HEK293 (cell line): ENCODE measurements around the gene BBS9.

Experiments used
- BCL11A ChIP-seq: fragments of 450-650 bp; formaldehyde crosslinking; IDR thresholded peaks from 2 replicates; pipeline ENCODE4 v1.5.1; 2016; ENCODE audit warnings: low read depth, missing biosample characterization, missing genetic modification characterization
- CTCF ChIP-seq: fragments of 450-650 bp; formaldehyde crosslinking; IDR thresholded peaks from 2 replicates; pipeline ENCODE4 v1.5.1; 2016; ENCODE audit warnings: missing biosample characterization, missing genetic modification characterization
- ZNF148 ChIP-seq: fragments of 450-650 bp; formaldehyde crosslinking; IDR thresholded peaks from 2 replicates; pipeline ENCODE4 v1.5.0; 2017; ENCODE audit warnings: missing biosample characterization, missing genetic modification characterization, borderline replicate concordance
- ZNF214 ChIP-seq: fragments of 450-650 bp; formaldehyde crosslinking; IDR thresholded peaks from 2 replicates; pipeline ENCODE4 v1.5.1; 2017; ENCODE audit warnings: missing biosample characterization, mild to moderate bottlenecking, missing genetic modification characterization, borderline replicate concordance
- ZNF596 ChIP-seq: fragments of 450-650 bp; IDR thresholded peaks from 2 replicates; pipeline ENCODE4 v1.5.0; 2018; ENCODE audit warnings: missing biosample characterization, mild to moderate bottlenecking, missing genetic modification characterization, moderate library complexity

GRCh38 chr7:33590916-33591315 is 461.6 kb downstream of the BBS9 start:
- TF ChIP-seq BCL11A (no peak), ZNF214 (tag by site-specific recombination) (no peak), CTCF (tag by site-specific recombination) (no peak), ZNF148 (no peak), ZNF596 (no peak)
